MCF 10A (cell line): Measurements from ENCODE around the gene ARHGAP22. TPM values are rescaled to one million over a fixed set of nuclear protein-coding genes. Genes with fewer than 3 reads are reported as not detected.

Experiments used
- BruUV-seq: library from RNA; stranded (reverse); fragments of 400-500 nt; replicated peaks from 2 replicates; lab custom pipeline; 2021; lab: Mats Ljungman, UMichigan
- CTCF ChIA-PET: fragments of 300-600 bp; sonication (Branson Sonifier 250); formaldehyde crosslinking; extraction: SDS; loops from one replicate; lab custom pipeline; 2021; ENCODE audit warnings: antibody characterized with exemption, inconsistent platforms; lab: Yijun Ruan, JAX
- POLR2A ChIA-PET: fragments of 300-600, 350-650 bp; sonication (Branson Sonifier 250); formaldehyde crosslinking; extraction: SDS; loops from one replicate; lab custom pipeline; 2020; ENCODE audit warnings: antibody characterized with exemption, inconsistent platforms; lab: Yijun Ruan, JAX
- DNase-seq: peaks from one replicate; pipeline ENCODE4 v3.0.0-alpha.2; 2018; ENCODE audit not compliant: unreplicated experiment
- H3K27ac Mint-ChIP-seq: one replicate; pipeline ENCODE4 v1.8.0; 2022; ENCODE audit warnings: mild to moderate bottlenecking, low read depth, mixed read lengths; ENCODE audit not compliant: unreplicated experiment
- H3K27me3 Mint-ChIP-seq: one replicate; pipeline ENCODE4 v1.8.0; 2022; ENCODE audit warnings: mixed read lengths; ENCODE audit not compliant: insufficient read depth, unreplicated experiment
- H3K36me3 Mint-ChIP-seq: one replicate; pipeline ENCODE4 v1.8.0; 2022; ENCODE audit warnings: mild to moderate bottlenecking, moderate library complexity, mixed read lengths; ENCODE audit not compliant: insufficient read depth, unreplicated experiment
- H3K4me1 Mint-ChIP-seq: one replicate; pipeline ENCODE4 v1.8.0; 2022; ENCODE audit warnings: mixed read lengths; ENCODE audit not compliant: insufficient read depth, unreplicated experiment
- H3K4me3 Mint-ChIP-seq: one replicate; pipeline ENCODE4 v1.8.0; 2022; ENCODE audit warnings: mild to moderate bottlenecking, moderate library complexity, mixed read lengths; ENCODE audit not compliant: unreplicated experiment
- H3K9me3 Mint-ChIP-seq: one replicate; pipeline ENCODE4 v1.8.0; 2022; ENCODE audit warnings: mixed read lengths; ENCODE audit not compliant: unreplicated experiment
- CTCF ChIP-seq: fragments of 200-600 bp; IDR thresholded peaks from one replicate; pipeline ENCODE4 v1.8.0; 2022; ENCODE audit warnings: antibody characterized with exemption, mild to moderate bottlenecking; ENCODE audit not compliant: unreplicated experiment
- intact Hi-C: fragments of 100-400 bp; cut with micrococcal nuclease; formaldehyde crosslinking; loops from 2 replicates; pipeline ENCODE4 v1.14.1; 2022
- total RNA-seq: library from RNA; stranded (reverse); gene quantifications from 2 replicates; pipeline ENCODE4 v1.2.3, GENCODE V29; 2022

Gene ARHGAP22
- total RNA-seq, 1 experiment from 2014 or later: 6.3 TPM

- intact Hi-C loops: no loop called here
- no peak for TF ChIP-seq CTCF
- Mint-ChIP-seq H3K36me3 (no peaks in the 10 kb centered on the region), H3K4me3 (no peak overlapping the region), H3K27ac (no peak overlapping the region), H3K4me1 (peaks cover 7% of the 10 kb centered on the region), H3K27me3 (no peaks in the 10 kb centered on the region), H3K9me3 (no peaks in the 10 kb centered on the region)
- ChIA-PET POLR2A (no interaction called here), CTCF (no interaction called here)
- DNase-seq: no peak
- no TSS peak for BruUV-seq
Observed at GRCh38 chr10:48501787-48502771, 102.8 kb downstream of the ARHGAP22 start.

GRCh38 chr10:48501226-48501625 is 103.6 kb downstream of the ARHGAP22 start:
- Mint-ChIP-seq H3K9me3 (no peaks in the 10 kb centered on the region), H3K4me1 (peaks cover 10% of the 10 kb centered on the region), H3K4me3 (no peak overlapping the region), H3K36me3 (no peaks in the 10 kb centered on the region), H3K27ac (no peak overlapping the region), H3K27me3 (no peaks in the 10 kb centered on the region)
- no peak for TF ChIP-seq CTCF
- no TSS peak for BruUV-seq
- DNase-seq: no peak
- ChIA-PET CTCF (no interaction called here), POLR2A (interaction anchor here (0.7 kb wide), 1 partner anchor 84 kb away, joined by 4 read pairs; no protein-coding TSS in a partner anchor)
- intact Hi-C loops: no loop called here

GRCh38 chr10:48500771-48501170 is 104.1 kb downstream of the ARHGAP22 start:
- Mint-ChIP-seq H3K36me3 (no peaks in the 10 kb centered on the region), H3K27me3 (no peaks in the 10 kb centered on the region), H3K9me3 (no peaks in the 10 kb centered on the region), H3K27ac (no peak overlapping the region), H3K4me3 (no peak overlapping the region), H3K4me1 (peaks cover 10% of the 10 kb centered on the region)
- no peak for TF ChIP-seq CTCF
- intact Hi-C loops: no loop called here
- DNase-seq: no peak
- BruUV-seq: no TSS peak
- ChIA-PET POLR2A (interaction anchor here (0.7 kb wide), 1 partner anchor 83 kb away, joined by 4 read pairs; no protein-coding TSS in a partner anchor), CTCF (interaction anchor here (0.6 to 1.1 kb wide), 3 partner anchors 63 to 191 kb away, joined by 3 read pairs; no protein-coding TSS in a partner anchor)

GRCh38 chr10:48498940-48499510 is 105.8 kb downstream of the ARHGAP22 start:
- H3K4me3 Mint-ChIP-seq: no peak overlapping the region
- no peak overlapping the region for H3K27ac Mint-ChIP-seq
- intact Hi-C loops: no loop called here
- H3K4me1 Mint-ChIP-seq: peaks cover 19% of the 10 kb centered on the region
- TF ChIP-seq CTCF: no peak
- no peaks in the 10 kb centered on the region for H3K36me3 Mint-ChIP-seq
- ChIA-PET CTCF (interaction anchor here (0.6 to 1.1 kb wide), 3 partner anchors 156 to 737 kb away, joined by 3 read pairs; no protein-coding TSS in a partner anchor), POLR2A (no interaction called here)
- H3K9me3 Mint-ChIP-seq: no peaks in the 10 kb centered on the region
- BruUV-seq: no TSS peak
- no peak for DNase-seq
- no peaks in the 10 kb centered on the region for H3K27me3 Mint-ChIP-seq
